Measurements from ENCODE around the gene OR1L6.

Gene OR1L6, protein sequence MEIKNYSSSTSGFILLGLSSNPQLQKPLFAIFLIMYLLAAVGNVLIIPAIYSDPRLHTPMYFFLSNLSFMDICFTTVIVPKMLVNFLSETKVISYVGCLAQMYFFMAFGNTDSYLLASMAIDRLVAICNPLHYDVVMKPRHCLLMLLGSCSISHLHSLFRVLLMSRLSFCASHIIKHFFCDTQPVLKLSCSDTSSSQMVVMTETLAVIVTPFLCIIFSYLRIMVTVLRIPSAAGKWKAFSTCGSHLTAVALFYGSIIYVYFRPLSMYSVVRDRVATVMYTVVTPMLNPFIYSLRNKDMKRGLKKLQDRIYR

DNA sequence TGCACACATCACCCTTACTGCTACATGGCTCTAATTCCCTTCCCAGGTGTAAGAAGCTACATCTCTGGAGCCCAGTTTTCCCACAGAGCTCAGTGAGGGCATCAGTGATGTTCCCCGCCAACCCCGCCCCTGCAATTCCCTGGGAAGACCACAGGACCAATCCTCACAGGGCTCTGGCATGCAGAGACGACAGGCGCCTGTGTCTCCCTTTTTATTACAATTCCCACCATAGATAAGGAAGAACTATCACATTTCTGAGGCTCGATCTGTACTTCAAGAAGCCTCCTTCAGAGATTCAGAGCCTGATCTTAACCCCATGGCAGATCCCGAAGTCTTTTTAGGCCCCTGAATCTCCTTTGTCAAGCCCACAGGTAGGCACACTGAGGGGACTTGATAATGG, at the start of gene OR1L6:
TSS of gene OR1L6 (plus strand) at position 301 of the 400 bp plus-strand sequence. CDS start 7,545 bp downstream, outside the sequence.
- no peak for DNase-seq

DNA sequence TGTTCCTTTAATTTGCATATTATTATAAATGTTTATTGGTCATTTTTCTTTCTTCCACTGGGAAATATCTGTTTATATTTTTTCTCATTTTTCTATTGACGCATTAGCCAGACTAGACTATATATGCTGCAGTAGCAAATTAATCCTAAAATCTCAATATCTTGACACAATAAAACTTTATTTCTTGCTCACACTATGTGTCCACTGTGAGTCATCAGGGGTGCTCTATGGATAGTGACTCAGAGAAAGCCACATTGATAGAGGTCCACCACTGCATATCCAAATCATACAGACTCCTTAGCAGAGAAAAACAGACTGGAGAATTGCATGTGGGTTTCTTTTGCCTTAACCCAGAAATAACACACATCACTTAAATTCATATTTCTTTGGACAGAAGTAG, 46.4 kb upstream of the OR1L6 start:
- no peak for DNase-seq

DNA sequence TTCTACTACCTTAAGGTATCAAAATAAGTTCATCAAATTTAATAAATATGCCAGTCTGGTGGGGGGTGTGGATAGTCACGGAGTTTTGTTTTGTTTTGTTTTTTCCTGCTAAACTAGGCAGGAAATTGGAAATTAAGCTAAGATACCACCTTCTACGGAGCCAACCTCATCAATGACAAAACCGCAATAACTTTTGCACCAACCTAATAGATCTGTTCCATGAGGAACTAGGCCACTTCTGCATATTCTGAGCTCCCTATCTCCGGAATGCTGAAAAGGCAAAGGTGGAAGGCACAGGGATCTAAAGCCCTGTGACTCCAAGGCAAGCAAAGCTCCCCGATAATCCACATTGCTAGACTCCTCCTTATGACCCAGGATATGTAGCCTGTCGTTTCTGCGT, 24.1 kb upstream of the OR1L6 start:
- no peak for DNase-seq

DNA sequence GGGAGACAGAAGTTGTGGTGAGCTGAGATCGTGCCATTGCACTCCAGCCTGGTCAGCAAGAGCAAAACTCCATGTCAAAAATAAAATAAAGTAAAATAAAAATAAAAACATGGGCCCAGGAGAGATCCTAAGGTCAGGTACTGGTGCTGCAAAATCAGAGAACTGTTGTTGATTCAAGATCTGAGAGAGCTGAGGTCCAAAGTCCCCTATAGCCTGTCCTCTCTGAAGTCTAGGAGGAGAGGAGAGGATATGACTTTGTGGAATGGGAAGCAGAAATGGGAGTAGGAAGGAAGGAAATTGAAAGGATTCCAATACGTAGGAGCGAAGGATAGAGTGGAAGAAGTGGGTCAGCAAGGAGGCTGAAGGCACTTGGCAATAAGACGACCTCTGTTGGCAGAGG, 22.9 kb upstream of the OR1L6 start:
- DNase-seq, result no peak

DNA sequence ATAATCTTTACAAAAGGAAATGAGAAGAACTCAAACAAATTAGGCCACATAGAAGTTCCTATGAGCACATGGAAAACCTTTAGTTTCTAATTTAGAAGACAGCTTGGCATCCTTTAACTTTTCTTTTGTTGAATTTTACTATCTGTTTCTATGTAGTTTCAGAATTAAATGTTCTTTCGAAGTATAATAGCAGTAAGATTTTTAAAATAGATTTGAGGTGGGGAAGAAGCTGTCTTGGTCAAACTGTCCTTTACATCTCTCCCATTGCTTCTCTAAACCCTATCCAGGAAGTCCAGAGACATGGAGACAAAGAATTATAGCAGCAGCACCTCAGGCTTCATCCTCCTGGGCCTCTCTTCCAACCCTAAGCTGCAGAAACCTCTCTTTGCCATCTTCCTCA, 18.4 kb upstream of the OR1L6 start, which contains the start of gene OR1L4:
TSS of gene OR1L4 (plus strand) at position 301 of the 400 bp plus-strand sequence. CDS start at position 301, 0 bp downstream.
- DNase-seq, result no peak

DNA sequence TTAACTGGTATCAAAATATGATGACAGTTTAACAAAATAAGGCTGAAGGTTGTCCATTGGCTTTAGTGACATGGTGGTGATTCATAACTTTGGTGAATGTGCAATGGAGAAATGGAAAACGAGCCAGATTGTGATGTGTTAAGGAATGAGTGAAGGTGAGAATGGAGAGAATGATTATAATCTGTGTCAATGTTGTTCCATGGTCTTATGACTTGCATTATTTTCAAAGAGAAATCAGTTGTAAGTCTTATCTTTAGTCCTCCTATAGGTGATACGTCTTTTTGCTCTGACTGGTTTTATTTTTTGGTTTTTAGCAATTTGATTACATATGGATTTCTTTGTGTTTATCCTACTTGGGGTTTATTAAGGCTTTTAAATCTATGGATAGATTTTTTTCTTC, 12.7 kb downstream of the OR1L6 start:
- no peak for DNase-seq

DNA sequence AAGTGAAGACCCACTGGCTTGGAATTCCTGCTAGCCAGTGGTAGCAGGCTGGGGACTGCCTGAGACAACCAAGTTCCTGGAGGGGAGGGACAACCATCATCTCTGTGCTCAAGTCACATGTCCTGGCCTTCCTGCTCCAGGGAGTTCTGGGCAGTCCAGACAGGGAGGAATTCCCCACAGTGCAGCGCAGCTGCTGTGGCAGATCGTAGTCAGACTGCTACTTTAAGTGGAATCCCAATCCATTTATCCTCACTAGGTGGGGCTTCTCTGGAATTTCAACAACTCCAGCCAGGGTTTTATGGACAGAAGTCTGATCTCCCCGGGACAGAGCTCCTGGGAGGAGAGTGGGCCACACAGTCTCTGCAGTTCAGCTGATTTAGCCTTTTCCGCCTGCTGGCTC, 25.7 kb downstream of the OR1L6 start:
- no peak for DNase-seq

DNA sequence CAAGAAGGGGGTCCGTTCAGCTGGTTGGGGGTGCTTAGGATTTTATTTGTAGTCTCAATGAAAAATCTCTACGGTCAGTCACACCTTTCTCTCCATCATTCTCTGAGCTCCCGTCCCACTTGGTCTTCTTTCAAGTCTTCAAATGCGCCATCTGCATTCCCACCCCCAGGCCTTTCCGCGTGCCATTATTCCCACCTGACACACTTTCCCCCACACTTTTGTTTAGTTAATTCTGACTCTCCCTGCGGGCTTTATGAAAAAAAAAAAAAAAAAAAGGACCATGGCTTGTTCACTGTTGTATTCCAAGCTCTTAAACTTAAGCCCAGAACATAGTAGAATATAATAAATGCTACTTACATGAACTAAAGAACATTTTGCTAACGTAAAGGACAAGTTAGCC, 34.9 kb downstream of the OR1L6 start:
- no peak for DNase-seq

DNA sequence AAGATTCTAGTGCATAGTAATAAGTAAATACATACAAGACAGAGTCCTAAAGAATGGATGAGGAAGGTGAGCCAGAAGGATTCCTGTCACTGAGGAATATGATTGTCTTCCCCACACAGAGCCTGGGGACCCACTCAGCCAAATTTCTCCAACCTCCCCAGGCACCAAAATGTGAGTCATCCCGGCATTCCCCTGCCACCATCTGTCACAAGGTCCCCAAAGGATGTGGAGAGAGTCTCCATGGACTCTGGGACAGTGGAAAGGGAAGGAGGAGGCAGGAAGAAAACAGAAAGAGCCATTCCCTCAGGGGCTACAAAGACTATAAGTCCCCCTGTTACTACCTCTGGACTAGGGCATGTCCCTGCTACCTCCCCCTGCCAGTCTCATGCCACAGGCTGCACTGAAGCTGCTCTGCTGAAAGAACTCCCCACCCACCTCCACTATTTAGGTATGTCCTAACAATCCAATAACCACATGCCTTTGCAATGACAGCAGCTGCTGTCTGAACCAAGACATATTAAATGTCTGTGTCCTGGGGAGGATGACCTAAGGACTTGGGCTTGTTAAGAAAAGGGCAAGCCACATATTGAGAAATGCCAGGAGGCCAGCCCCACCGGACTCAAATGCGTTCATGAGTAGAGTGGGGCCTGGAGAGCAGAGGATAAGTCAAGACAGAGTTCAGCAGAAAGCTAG, 36.0 kb downstream of the OR1L6 start:
- no peak for DNase-seq

DNA sequence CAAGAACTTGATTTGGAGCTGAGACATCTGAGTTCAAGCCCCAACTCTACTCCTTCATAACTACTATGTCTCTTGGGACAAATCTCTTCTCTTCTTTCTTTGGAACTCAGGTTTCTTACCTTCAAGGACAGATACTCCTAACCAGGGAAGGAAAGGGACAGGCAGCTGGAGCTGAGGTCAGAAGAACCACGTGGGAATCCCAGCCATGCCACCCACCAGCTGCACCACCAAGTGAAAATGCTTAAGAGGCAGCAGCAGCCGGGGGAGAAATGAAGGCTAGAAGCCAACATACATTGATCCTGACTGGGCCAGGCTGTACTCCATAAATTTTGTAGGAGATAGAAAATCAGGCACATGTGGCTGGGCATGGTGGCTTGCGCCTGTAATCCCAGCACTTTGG, 37.1 kb downstream of the OR1L6 start:
- no peak for DNase-seq

DNA sequence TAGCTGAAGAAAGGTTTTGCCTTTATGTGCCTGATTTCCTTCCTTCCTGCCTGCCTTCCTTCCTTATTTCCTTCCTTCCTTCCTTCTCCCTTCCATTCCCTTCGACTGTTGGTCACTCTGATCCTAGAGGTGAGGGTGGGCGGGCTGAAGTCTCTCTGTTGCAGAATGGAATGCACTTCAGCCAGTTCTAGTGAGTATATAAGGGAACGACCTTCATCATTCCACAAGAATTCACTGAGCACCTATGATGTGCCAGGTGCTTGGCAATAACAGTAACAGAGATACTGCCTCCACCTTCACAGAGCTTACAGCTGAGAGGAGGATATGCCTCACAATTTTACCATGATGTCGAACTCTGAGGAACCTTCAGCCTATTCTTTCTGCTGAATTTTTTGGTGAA, 37.9 kb downstream of the OR1L6 start:
- DNase-seq, result no peak

DNA sequence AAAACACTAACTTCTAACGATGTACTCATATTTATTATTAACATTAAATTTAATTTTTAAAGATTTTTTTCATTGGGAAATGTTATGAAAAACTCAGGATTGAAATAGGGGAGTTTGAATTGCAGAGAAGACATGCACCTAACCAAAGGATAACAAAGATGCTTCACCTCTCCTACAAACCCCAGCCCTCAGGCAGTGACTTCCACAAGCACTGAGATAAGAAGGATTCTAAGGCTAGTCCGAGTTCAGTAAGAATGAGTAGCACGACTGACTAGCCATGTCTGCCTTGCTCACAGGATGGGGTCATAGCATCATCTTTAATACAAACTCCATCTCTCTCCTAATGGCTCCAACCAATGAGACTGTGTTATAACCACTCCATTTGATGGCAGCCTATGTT, 39.6 kb downstream of the OR1L6 start:
- DNase-seq, result no peak

DNA sequence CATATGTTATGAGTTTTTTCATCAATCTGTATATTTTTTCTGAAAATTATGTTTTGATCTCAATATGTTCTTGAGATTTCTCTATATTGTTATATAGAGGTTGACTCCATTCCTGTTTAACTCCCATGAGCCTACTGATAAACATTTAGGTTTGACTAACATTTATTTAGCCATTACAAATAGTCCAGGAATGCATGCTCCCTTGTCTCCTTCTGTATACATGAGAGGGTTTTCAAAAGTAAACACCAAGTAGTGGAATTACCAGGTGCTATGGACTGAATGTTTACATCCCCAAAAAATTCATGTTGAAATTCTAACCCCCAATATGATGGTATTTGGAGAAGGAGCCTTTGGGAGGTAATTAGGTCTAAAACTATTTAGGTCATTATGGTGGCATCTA, 43.2 kb downstream of the OR1L6 start:
- no peak for DNase-seq

DNA sequence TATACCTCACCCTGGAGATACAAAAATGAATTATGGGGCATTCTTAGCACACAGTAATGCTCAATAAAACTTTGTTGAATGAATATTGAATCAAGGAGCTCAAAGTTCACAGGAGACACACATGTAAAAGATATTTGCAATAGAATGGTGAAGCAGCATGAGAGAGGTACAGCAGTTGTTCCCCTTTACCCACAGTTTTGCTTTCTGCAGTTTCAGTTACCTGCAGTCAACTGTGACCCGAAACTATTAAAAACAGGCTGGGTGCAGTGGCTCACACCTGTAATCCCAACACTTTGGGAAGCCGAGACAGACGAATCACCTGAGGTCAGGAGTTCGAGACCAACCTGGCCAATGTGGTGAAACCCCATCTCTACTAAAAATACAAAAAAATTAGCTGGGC, 44.2 kb downstream of the OR1L6 start:
- DNase-seq, result no peak

DNA sequence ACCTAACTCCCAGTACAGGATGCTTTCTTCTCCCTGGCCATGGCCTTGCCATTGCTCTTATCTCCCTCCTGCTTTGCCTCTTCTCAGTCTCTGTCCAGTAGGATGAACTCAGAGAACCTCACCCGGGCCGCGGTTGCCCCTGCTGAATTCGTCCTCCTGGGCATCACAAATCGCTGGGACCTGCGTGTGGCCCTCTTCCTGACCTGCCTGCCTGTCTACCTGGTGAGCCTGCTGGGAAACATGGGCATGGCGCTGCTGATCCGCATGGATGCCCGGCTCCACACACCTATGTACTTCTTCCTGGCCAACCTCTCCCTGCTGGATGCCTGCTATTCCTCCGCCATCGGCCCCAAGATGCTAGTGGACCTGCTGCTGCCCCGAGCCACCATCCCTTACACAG, 46.7 kb downstream of the OR1L6 start, which contains the start of gene OR5C1:
TSS of gene OR5C1 (plus strand) at position 103 of the 400 bp plus-strand sequence. CDS start at position 103, 0 bp downstream.
- DNase-seq, result no peak

DNA sequence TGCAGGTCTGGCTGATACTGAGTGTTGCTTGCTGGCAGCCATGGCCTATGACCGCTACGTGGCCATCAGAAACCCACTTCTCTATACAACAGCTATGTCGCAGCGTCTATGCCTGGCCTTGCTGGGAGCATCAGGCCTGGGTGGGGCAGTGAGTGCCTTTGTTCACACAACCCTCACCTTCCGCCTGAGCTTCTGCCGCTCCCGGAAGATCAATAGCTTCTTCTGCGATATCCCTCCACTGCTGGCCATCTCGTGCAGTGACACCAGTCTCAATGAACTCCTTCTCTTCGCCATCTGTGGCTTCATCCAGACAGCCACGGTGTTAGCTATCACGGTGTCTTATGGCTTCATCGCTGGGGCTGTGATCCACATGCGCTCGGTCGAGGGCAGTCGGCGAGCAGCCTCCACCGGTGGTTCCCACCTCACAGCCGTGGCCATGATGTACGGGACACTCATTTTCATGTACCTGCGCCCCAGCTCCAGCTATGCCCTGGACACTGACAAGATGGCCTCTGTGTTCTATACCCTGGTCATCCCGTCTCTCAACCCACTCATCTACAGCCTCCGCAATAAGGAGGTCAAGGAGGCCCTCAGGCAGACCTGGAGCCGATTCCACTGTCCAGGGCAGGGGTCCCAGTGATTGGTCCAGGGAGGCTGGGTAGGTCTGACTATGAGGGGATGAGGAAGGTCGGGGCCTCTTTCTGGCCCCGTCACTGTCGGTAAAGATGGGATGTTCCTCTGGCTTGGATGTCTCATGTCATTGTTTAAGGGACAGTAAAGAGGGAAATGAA, 47.3 kb downstream of the OR1L6 start:
- no peak for DNase-seq

DNA sequence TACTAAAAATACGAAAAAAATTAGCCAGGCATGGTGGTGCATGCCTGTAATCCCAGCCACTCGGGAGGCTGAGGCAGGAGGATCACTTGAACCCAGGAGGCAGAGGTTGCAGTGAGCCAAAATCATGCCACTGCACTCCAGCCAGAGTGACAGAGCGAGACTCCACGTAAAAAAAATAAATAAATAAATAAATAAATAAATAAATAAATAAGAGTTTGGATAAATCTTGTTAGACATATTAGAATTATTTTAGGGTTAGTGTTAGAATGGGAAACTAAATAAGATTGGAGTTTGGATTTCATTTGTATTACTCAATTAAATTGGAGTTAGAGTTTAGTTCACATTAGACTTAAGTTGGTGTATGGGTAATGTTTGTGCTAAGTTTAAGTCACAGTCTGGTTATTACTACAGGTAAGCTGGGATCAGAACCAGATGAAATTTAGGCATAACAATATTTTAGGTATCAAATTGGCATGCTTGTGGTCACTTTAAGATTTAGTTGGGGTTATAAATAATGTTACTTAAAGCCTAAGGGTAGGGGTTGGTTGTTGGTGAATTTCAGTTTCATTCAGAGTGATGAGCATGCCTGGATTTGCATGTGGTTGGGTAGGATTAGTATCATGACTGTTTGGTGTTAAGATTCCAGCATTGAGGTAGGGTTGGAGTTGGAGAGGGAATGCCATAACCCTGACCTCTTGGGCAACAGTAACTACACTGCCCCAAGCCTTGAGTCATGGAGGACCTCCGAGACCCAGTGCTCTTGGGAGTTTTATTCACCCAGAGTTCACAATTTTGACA, 50.0 kb downstream of the OR1L6 start:
- no peak for DNase-seq

DNA sequence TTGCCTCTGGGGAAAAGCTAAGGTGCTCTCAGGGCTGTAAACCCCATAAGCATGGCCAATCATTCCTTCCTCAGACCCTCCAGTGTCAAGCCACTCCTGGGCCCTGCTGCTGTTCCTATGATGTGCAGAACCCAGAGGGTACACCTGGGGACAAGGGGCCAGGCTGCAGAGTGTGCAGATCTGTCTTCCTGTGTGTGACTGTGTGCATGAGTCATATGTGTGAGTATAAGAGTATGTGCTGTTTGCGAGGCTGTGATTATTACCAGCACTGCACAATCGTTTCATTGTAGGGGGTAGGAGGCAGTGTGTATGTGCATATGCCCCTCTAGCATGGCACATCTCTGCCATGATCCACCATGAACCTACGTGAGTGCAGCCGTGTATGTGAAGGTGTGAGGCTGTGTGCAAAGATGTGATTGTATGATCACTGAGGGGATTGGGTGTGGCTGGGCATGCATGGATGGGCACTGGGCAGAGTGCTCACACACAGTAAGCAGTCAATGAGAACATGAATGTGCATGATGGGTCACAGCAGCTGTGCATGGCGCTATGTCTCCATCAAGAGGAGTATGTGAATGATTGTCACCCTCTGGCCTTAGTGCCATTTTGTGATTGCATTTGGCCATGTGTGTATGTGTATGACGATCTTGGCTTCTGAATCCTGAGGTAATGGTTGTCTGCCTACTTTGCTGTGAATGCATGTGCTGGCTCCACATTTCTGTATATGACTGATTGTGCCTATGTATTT, 55.4 kb downstream of the OR1L6 start:
- no peak for DNase-seq
